Glutamatergic neuron (in vitro differentiated cells): ENCODE data around the gene MGA. TPM values are rescaled to one million over a fixed set of nuclear protein-coding genes. Genes with fewer than 3 reads are reported as not detected.

Experiments used
- DNase-seq: peaks from one replicate; pipeline ENCODE4 v3.0.0; 2022
- H3K27ac Mint-ChIP-seq: one replicate; pipeline ENCODE4 v1.8.0; 2020; ENCODE audit warnings: mild to moderate bottlenecking, mixed read lengths, inconsistent platforms; ENCODE audit not compliant: unreplicated experiment
- H3K27me3 Mint-ChIP-seq: one replicate; pipeline ENCODE4 v1.8.0; 2020; ENCODE audit warnings: mild to moderate bottlenecking, moderate library complexity, mixed read lengths, inconsistent platforms; ENCODE audit not compliant: unreplicated experiment
- H3K36me3 Mint-ChIP-seq: one replicate; pipeline ENCODE4 v1.8.0; 2020; ENCODE audit warnings: mild to moderate bottlenecking, mixed read lengths, inconsistent platforms; ENCODE audit not compliant: unreplicated experiment
- H3K4me1 Mint-ChIP-seq: one replicate; pipeline ENCODE4 v1.8.0; 2020; ENCODE audit warnings: mild to moderate bottlenecking, low read depth, mixed read lengths, inconsistent platforms; ENCODE audit not compliant: unreplicated experiment
- H3K4me3 Mint-ChIP-seq: one replicate; pipeline ENCODE4 v1.8.0; 2020; ENCODE audit warnings: mild to moderate bottlenecking, mixed read lengths, inconsistent platforms; ENCODE audit not compliant: unreplicated experiment
- H3K9me3 Mint-ChIP-seq: one replicate; pipeline ENCODE4 v1.8.0; 2020; ENCODE audit warnings: mild to moderate bottlenecking, moderate library complexity, mixed read lengths, inconsistent platforms; ENCODE audit not compliant: unreplicated experiment
- CTCF ChIP-seq: fragments of 200-600 bp; sonication (generic); IDR thresholded peaks from one replicate; pipeline ENCODE4 v1.5.0; 2021; ENCODE audit not compliant: partially characterized antibody, unreplicated experiment
- total RNA-seq: library from RNA; stranded (reverse); fragmentation: NEBNext Ultra II Directional; extraction: Animal tissue kit (Norgen Biotek cat#: 25700); gene quantifications from one replicate; pipeline ENCODE4 v1.2.1, GENCODE V29; 2021; ENCODE audit not compliant: unreplicated experiment

Gene MGA
- total RNA-seq, 1 donor from 2014 or later = 68.9 TPM

GRCh38 chr15:41671656-41672648, 11.7 kb downstream of the MGA start:
- H3K9me3 Mint-ChIP-seq = no peaks in the 10 kb centered on the region
- no peak for DNase-seq
- H3K27me3 Mint-ChIP-seq = peaks cover 1% of the 10 kb centered on the region
- no peak for TF ChIP-seq CTCF
- no peaks in the 10 kb centered on the region for H3K4me1 Mint-ChIP-seq
- H3K36me3 Mint-ChIP-seq = no peaks in the 10 kb centered on the region
- H3K27ac Mint-ChIP-seq = no peak overlapping the region
- no peak overlapping the region for H3K4me3 Mint-ChIP-seq

GRCh38 chr15:41675337-41675736, 15.1 kb downstream of the MGA start:
- H3K36me3 Mint-ChIP-seq = no peaks in the 10 kb centered on the region
- H3K27ac Mint-ChIP-seq = no peak overlapping the region
- H3K27me3 Mint-ChIP-seq = peaks cover 1% of the 10 kb centered on the region
- no peak for TF ChIP-seq CTCF
- no peak for DNase-seq
- no peak overlapping the region for H3K4me3 Mint-ChIP-seq
- H3K4me1 Mint-ChIP-seq = no peaks in the 10 kb centered on the region
- no peaks in the 10 kb centered on the region for H3K9me3 Mint-ChIP-seq

- Mint-ChIP-seq H3K36me3 (no peaks in the 10 kb centered on the region), H3K27ac (no peak overlapping the region), H3K9me3 (no peaks in the 10 kb centered on the region), H3K4me1 (no peaks in the 10 kb centered on the region), H3K4me3 (no peak overlapping the region), H3K27me3 (peaks cover 1% of the 10 kb centered on the region)
- DNase-seq = no peak
- no peak for TF ChIP-seq CTCF
These were observed 18.5 kb downstream of the MGA start for GRCh38 chr15:41678742-41679141.

- Mint-ChIP-seq H3K4me1 (peaks cover 5% of the 10 kb centered on the region), H3K4me3 (no peak overlapping the region), H3K27ac (no peak overlapping the region), H3K36me3 (no peaks in the 10 kb centered on the region), H3K9me3 (peaks cover 1% of the 10 kb centered on the region), H3K27me3 (no peaks in the 10 kb centered on the region)
- no peak for DNase-seq
- no peak for TF ChIP-seq CTCF
These were observed 23.8 kb downstream of the MGA start for GRCh38 chr15:41683955-41684354.

GRCh38 chr15:41688671-41689070, 28.5 kb downstream of the MGA start:
- peaks cover 7% of the 10 kb centered on the region for H3K4me1 Mint-ChIP-seq
- no peak for TF ChIP-seq CTCF
- no peaks in the 10 kb centered on the region for H3K27me3 Mint-ChIP-seq
- no peak for DNase-seq
- H3K36me3 Mint-ChIP-seq = no peaks in the 10 kb centered on the region
- no peak overlapping the region for H3K4me3 Mint-ChIP-seq
- no peak overlapping the region for H3K27ac Mint-ChIP-seq
- H3K9me3 Mint-ChIP-seq = peaks cover 1% of the 10 kb centered on the region
